ENCODE results near the gene AGPAT1.
"Not testable (repeated sequence)": the region's sequence is repeated elsewhere in the genome, so short reads cannot be mapped to it uniquely, and the experiment has no call there.

Gene AGPAT1

DNA sequence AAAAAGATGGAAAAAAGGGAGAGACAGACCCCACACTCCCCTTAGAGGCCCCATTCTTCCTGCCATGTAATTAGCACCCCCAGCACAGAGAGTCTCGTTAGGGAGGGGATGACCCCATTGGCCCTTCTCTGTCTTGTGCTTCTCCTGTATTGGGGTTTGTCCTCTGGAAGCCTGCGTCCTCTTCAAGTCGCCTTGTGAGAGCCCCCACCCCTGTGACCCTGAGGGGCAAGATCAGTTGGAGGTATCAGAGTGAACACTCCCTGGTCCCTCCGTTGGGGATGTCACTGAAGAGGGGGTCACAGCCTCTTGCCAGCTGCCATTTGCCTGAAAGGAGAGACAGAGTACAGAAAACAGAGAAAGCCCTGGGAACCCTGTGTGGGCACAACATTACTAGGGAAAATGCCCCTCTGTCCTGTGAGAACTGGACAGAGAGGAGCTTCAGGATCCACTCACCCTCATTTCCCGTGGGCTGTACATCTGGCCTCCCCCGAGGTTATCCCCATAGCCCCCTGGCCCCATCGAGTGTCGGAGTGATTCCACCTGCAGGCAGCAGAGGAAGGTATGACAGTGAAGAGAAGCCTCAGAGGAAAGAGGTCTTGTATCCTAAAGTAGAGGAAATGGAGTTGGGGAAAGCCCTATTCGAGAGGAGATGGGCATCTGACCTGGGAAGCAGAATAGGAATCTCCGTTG, 10.4 kb upstream of the AGPAT1 start:
- DNase-seq (ENCODE audit: low read depth): not testable (repeated sequence)

DNA sequence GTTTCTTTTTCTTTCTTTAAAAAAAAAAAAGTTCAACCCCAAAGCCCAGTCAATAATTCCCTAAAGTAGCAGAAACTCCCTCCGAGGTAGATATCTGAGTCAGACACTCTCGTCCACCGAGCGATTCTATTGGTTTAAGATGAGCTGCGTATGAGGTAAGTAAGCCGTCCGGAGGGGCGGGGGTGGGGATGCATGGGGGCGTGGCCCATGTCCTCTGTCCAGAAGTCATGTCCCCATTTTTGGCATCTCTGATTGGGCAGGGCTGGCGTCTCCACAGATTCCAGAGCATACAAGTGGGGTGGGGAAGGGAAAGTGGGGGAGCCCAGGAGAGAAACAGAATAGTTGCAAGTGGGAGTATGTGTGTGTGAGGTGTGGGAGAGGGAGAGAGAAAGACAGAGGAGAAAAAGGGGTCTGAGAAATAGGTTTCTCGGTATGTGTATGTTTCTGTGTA, 9.8 kb upstream of the AGPAT1 start:
- peak; percentile 56 for DNase-seq (ENCODE audit: low read depth)

DNA sequence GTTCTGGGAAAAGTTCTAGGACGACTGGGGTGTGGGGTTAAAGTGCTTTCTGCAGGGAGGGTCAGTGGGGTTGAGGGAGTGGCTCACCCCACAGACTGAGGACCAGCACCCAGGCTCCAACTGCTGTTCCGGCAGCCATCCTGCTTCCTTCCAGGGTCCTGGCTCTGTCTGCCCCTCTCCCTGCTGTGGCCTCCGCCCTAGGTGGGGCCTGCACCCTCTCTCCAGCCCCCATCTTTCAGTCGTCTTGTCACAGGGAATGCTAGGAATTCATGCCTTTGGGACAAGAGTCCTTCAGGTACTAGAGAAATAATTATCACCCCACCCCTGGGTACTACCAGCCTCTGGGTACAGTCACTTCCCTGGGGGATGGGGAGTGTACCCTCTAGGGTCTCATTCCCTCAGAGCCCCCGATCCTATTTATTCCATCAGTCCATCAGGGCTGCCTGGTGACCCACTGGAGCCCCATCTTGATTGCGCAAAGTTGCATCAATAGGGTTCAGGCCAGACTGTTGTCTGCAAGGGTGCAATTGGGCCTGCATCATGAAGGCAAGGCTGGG, 8.3 kb upstream of the AGPAT1 start, which contains the start of gene AGER:
Gene AGER, minus strand, starts transcription at position 170 of the 557 bp plus-strand sequence. Its CDS starts 31 bp downstream, at position 139.
- no peak for DNase-seq (ENCODE audit: low read depth)

DNA sequence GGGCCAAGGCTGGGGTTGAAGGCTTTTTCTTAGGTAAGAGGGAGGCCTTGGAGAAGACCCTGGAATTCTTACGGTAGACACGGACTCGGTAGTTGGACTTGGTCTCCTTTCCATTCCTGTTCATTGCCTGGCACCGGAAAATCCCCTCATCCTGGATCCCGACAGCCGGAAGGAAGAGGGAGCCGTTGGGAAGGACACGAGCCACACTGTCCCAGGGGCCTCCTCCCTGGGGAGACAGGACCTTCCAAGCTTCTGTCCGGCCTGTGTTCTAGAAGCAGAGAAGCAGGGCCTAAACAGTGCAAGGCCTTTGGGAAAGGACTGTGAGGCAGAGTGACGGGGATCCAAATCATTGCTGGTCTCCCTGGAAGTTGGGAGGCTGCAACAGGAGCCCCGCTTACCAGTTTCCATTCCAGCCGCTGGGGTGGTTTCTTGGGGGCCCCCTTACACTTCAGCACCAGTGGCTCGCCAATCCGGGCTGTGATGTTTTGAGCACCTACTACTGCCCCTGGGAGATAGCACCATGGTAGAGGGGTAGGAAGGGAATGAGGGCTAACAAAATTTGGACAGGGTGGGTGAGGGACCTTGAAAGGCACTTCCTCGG, 7.7 kb upstream of the AGPAT1 start:
- DNase-seq (ENCODE audit: low read depth): no peak

DNA sequence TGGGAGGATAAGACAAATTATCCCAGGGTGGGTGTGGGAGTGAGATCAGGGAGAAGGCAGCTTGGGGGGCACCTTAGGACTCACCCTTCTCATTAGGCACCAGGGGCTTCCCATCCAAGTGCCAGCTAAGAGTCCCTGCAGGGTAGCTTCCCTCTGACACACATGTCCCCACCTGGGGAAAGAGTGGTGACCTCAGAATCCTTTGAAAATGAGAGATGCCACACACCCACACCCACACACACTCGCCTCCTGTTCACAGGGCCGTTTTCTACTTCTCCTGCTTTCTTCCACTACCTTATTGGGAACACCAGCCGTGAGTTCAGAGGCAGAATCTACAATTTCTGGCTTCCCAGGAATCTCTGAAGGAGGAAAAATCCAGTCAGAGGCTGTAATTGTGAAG, 7.1 kb upstream of the AGPAT1 start:
- no peak for DNase-seq (ENCODE audit: low read depth)

DNA sequence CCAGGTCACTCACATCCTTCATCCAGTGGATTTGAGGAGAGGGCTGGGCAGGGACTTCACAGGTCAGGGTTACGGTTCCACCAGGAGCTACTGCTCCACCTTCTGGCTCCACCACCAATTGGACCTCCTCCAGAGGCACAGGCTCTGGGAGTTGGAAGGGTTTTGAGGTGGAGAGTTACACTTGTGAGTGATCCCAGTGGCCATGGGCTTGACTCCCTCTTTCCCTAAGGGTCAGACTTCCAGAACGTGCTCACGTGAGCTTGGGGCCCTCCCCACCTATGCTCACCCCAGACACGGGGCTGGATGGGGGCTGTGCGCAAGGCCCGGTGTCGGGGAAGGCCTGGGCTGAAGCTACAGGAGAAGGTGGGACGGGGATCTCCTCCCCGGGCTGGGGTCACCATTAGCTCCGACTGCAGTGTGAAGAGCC, 6.7 kb upstream of the AGPAT1 start:
- DNase-seq (ENCODE audit: low read depth): no peak

DNA sequence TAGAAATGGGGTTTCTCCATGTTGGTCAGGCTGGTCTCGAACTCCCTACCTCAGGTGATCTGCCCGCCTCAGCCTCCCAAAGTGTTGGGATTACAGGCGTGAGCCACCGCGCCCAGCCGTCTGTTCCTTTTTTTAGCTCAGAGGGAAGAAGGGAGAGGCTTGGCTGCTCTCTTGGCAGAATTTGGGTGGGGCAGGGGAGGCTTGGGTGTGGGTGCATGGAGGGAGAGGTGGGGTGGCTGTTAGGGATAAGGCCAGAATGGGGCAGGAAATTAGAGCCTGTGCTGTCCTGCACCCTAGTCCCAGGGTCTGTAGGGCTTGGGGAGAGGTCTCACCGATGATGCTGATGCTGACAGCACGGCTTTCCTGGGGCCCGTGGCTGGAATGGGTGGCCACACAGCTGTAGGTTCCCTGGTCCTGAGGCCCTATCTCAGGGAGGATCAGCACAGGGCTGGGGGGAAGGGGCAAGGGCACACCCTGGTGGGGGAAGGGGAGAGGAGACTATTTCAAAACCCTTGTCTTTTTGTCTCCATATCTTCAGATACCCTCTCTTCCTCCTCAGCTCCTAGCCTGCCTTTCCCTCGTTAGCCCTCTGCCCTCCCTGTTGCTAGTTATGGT, 6.1 kb upstream of the AGPAT1 start:
- DNase-seq (ENCODE audit: low read depth): no peak

DNA sequence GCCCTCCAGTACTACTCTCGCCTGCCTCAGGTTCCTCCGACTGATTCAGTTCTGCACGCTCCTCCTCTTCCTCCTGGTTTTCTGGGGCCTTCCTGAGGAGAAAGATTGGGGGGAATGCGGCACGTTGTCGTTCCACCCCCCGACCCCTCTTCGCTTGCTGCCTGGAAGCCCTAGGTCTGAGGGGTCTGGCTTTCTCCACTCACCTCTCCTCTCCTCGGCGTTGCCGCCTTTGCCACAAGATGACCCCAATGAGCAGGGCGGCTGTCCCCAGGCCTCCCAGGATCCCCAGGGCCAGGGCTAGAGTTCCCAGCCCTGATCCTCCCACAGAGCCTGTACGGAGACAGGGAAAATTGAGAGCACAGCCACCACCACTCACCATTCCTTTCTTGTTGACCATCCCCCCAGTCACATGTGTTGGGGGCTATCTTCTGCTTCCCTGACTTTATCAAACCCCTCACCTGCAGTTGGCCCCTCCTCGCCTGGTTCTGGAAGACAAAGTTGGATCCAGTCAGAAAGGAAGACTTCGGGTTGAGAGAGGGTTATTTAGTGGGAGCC, 5.3 kb upstream of the AGPAT1 start:
- DNase-seq (ENCODE audit: low read depth): no peak

DNA sequence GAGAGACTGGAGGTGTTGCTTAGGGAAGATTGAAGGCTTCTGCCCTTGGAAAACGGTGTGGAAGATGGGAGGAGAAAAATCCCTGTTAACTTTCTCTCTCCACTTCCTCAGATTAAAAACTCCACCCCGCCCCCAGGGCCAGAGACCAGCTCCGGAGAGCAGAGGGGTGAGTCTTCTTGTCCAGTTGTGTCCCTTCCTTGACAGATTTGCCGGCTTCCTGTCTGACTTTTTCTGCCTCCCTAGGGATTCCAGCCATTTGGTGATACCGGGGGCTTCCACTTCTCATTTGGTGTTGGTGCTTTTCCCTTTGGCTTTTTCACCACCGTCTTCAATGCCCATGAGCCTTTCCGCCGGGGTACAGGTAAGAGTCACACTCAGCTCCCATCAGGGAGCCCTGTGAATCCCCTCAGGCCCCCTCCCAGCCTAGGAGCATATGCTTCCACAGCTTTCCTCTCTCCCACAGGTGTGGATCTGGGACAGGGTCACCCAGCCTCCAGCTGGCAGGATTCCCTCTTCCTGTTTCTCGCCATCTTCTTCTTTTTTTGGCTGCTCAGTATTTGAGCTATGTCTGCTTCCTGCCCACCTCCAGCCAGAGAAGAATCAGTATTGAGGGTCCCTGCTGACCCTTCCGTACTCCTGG, 4.0 kb upstream of the AGPAT1 start:
- no peak for DNase-seq (ENCODE audit: low read depth)

DNA sequence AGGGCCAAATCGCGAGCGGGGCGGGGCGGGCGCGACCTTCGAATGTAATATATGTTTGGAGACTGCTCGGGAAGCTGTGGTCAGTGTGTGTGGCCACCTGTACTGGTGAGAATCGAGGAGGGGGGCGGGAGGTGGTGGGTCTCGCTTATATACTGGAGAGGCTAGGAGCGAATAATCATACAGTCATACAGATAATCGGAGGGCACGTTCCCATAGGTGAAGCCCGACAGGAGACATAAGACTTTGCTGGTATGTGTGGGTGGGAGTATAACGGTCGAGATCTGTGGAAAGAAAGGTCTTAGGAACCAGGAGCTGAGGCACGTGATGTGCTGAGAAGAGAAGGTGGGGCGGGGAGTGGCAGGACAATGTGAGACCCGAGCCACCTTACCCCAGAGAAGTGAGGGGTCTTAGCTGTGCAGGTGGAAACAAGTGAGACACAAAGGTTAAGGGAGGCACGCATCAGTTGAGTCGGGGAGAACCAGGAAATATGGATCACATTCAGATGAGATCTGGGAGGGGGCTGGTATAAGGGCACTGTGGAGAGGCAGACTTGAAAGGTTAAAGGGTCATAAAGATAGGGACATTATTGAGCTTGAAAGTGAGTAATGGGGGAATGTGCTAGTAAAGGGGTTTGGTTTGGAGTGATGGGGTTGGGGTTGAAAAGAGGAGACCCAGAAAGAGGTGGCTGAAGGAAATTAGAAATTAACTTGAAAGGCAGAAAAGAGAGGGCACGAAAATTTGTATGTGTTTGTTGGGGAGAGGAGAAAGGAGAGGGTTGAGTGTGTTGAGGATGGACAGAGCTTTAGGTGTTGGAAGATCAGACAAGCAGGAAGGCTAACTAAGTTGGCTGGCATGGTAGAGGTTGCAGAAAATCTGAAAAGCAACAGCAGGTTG, 2.9 kb upstream of the AGPAT1 start:
- no peak for DNase-seq (ENCODE audit: low read depth)

DNA sequence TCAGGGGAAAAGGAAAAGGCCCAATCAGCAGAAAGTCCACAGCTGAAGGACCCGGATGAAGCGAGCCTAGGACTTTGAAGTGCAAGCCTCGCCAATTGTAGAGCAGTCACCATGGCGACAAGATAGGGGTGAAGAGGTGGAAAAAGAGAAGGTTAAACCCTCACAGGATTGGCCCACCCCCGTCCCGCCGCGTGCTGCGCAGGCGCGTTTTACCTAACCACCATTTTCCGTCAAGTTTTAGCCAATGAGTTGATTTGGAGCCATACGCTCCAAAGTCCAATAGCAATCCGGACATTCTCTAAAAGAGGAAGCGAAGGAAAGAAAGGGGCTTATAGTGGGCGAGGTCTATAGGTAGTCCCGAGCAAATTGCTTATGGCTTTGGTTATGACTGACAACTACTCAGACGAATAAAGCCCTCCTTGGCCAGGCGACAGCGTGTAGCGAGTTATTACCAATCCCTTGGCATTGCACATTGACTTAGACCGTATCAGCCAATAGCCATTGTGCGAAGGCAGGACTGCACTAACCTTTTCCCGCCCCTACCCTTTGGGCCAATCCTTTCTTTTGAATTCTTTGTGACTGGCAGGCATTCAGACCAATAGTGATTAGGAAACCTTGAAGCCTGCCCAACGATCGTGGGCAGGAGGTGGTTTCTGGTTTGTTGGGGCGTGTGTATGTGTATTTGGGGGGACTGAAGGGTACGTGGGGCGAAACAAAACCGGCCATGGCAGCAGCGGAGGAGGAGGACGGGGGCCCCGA, 2.1 kb upstream of the AGPAT1 start, which contains the start of gene RNF5:
Gene RNF5, plus strand, starts transcription at position 618 of the 759 bp plus-strand sequence. Its CDS starts 107 bp downstream, at position 725.
- DNase-seq (ENCODE audit: low read depth): peak; percentile 100

DNA sequence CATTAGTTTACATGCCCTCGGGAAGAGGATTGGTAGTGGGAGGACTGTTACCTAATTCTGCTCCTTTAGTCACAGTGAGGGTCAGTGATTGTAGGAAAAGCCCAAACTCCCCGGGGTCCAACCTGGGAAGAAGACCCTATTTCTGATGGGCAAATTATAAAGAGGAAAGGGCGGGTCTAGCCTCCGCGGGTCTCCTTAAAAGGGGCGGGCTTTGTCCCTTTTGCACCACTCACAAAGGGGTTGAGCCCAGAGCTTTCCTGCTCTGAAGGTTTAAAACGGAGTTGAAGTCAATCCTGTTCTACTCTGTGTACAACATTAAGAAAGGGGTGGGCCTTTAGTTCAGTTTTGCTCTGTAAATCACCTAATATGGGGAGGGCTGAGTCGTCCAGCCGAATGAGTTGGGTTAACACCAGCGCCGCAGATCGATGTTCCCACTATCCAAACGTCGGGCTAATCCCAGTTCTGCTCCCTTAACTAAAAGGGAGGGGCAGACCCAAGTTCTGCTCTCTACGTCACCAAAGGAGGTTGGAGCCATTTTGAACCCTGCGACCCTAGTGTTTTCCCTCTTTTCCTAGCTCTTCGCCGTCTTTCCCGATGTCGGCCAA, 1.4 kb upstream of the AGPAT1 start:
- DNase-seq (ENCODE audit: low read depth): no peak

DNA sequence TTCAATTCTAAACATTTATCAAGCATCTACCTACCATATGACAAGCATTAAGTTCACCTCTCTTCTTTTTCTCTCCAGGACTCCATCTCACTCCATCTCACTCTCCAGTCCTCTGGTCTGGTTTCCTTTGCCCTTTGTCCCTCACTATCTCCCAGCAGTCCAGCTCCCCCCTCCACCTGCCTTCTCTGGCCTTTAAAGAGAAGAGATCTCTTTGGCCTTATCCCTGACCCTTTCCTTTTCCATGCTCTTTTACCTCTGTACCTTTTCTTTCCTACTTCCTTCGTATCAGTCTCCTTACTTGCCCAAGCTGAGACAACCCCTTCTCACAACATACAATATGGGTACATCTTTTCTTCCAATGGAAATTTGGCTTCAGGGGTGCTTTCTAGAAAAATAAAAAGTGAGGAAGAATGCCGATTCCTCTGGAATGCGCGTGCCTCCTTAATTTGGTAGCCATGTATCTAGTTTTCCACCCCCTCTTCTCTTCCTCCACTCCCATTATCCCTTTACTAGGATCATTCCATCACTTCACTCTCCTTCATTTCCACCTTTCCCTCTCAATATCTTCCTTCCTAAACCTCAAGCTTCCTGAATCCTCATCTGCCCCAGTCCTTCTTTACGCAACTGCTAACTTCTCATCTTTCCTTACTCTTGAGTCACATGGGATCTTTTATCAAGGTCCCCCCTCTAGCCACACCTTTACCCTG, 745 bp upstream of the AGPAT1 start:
- DNase-seq (ENCODE audit: low read depth): no peak

DNA sequence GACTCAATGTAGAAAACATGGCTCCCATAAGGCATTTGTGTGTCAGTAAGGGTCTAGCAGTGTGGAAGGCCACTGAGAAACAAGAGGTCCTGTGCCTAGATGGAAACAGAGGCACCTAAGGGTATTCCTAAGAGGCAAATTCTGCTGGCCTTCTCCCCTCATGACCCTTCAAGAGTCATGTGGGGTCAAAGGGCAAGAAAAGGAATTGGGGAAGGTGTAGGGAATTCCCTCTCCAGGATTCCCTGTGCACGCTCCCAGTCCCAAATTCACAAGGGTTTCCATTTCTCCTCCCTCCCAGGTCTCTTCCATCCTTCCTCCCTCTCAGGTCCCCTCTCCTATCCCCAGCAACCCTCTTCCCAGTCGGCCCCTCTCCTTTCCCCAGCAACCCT, 568 bp downstream of the AGPAT1 start:
- DNase-seq (ENCODE audit: low read depth): no peak

DNA sequence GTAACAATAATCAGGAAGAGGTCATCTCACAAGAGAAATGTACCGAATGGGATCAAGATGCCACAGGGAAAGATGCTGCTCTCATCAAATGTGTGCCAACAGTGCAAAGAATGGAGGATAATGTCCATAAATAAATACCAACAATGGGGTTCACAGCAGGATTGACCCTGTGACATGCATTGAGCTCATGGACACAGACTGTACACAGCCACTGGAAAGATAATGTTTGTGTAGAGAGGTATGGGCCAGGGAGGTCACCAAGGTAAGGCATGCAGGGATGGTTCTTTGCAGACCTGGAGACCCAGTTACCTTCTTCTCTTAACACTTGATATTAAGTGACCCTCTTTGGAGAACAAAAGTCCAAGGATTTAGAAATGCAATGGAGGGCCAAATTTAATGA, 1.5 kb downstream of the AGPAT1 start:
- DNase-seq (ENCODE audit: low read depth): no peak

DNA sequence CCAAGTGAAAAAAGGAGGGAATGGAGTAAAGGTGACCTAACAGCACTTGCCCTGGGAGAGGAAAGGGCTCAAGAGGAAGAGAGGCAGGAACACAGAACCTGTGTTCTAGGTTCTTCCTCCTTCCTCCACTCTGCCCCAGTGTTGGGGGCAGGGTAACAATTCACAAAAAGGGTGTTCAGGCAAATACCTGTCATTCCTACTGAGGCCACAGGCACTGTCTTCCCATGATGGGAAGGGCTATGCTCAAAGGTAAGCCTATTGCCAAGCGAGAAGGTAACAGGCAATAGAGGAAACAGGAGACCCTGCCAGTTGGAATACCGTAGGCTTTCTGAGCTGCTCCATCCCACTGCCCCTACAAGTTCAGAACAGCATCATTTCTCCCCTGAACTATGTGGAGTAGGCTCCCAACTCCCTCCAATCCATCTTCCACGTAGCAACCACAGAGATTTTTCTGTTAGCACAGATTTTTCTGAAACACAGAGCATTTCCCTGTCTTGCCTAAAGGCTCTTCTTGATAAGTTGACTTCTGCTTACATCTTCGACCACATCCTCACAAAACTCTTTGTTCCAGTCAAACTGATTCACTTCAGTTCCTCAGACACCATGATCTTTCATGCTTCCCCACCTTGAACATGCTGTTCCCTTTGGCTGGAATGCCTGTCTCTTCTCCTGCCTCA, 2.7 kb downstream of the AGPAT1 start:
- no peak for DNase-seq (ENCODE audit: low read depth)

DNA sequence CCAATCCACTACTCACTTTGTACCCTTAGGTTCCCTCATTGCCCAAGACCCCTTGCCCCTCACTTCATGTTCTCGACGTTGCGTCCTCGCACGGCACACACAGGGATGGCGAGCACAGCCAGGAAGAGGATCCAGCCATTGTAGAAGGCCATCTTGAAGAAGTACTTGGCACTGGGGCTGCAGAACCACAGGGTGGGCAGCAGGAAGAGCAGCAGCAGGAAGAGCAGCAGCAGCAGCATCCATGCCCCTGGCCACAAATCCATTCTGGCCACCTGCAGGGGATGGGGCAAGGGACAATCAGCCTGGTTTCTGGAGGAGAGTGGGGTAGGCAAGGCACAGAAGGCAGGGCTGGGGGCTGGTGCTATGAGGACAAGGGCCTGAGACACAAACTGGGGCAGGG, 4.7 kb downstream of the AGPAT1 start:
- DNase-seq (ENCODE audit: low read depth): no peak

DNA sequence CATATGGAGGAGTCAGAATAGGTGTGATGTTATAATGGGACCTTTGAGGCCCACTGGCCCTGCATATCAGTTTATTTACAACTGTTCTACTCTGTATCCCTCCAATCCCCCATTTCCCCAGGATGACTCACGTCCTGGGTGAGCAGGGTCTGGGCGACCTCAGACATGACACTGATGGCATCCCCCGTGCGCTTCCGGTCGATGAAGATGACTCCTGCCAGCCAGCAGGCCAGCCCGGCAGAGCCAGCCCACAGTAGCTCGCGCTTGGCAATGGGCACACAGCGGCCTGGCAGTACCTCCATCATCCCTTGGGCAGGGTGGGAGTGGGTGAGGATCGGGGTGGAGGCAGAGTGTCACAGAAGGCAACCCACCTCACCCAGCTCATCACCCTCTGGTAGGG, 5.6 kb downstream of the AGPAT1 start:
- no peak for DNase-seq (ENCODE audit: low read depth)
